HepG2 (cell line): ENCODE measurements around the gene CDIP1. TPM values are rescaled to one million over a fixed set of nuclear protein-coding genes. Genes with fewer than 3 reads are reported as not detected.

Experiments
- ATF4 ChIP-seq, 2 experiments: fragments of 450-650 bp in 1 of 2; sonication (generic) in 1 of 2; formaldehyde crosslinking; IDR thresholded peaks; 2 replicates each; pipeline versions ENCODE4 v1.5.0 to v1.8.0; 2020 to 2022; ENCODE audit warnings: mild to moderate bottlenecking in 1 of 2, missing genetic modification reagents in 1 of 2
- CERS6 ChIP-seq: sonication (generic); formaldehyde crosslinking; IDR thresholded peaks from 2 replicates; pipeline ENCODE4 v1.5.0; 2020; ENCODE audit warnings: missing genetic modification reagents
- GFI1 ChIP-seq: sonication (generic); formaldehyde crosslinking; IDR thresholded peaks from 2 replicates; pipeline ENCODE4 v1.5.0; 2020; ENCODE audit warnings: missing genetic modification reagents, mild to moderate bottlenecking, borderline replicate concordance
- GMEB2 ChIP-seq: IDR thresholded peaks from 2 replicates; pipeline ENCODE4 v1.6.1; 2016; ENCODE audit warnings: missing biosample characterization, missing genetic modification reagents, low read depth
- GTF2F1 ChIP-seq: fragments of 150-350 bp; IDR thresholded peaks from 2 replicates; pipeline ENCODE4 v1.6.1; 2014; ENCODE audit warnings: low read length
- MNT ChIP-seq: fragments of 450-650 bp; IDR thresholded peaks from 2 replicates; pipeline ENCODE4 v1.6.1; 2016
- MXI1 ChIP-seq: IDR thresholded peaks from 3 replicates; pipeline ENCODE4 v1.6.1; 2012; ENCODE audit warnings: low read depth, low read length, inconsistent platforms, borderline replicate concordance
- NFKB2 ChIP-seq: sonication (generic); formaldehyde crosslinking; IDR thresholded peaks from 2 replicates; pipeline ENCODE4 v1.4.0; 2020; ENCODE audit warnings: missing genetic modification reagents, borderline replicate concordance
- PLRG1 ChIP-seq: fragments of 450-650 bp; conservative IDR thresholded peaks from 2 replicates; pipeline ENCODE4 v1.6.1; 2016
- POLR2AphosphoS2 ChIP-seq: IDR thresholded peaks from 2 replicates; pipeline ENCODE4 v1.6.1; 2011; ENCODE audit warnings: low read depth, low read length, improper control_type of control experiment
- SAFB2 ChIP-seq: sonication (generic); formaldehyde crosslinking; IDR thresholded peaks from 2 replicates; pipeline ENCODE4 v1.5.1; 2020; ENCODE audit warnings: missing genetic modification reagents, low read depth, mild to moderate bottlenecking, borderline replicate concordance
- TCF12 ChIP-seq, 2 experiments: fragments of 450-650 bp in 1 of 2; sonication (generic) in 1 of 2; formaldehyde crosslinking in 1 of 2; IDR thresholded peaks; 2 replicates each; pipeline versions ENCODE4 v1.6.1 to v1.8.0; 2017 to 2022; ENCODE audit warnings: antibody characterized with exemption in 1 of 2, mild to moderate bottlenecking in 1 of 2, missing genetic modification reagents in 1 of 2, moderate library complexity in 1 of 2
- ZFP62 ChIP-seq: sonication (generic); formaldehyde crosslinking; IDR thresholded peaks from 2 replicates; pipeline ENCODE4 v1.4.0; 2020; ENCODE audit warnings: missing genetic modification reagents
- ZNF180 ChIP-seq: sonication (generic); formaldehyde crosslinking; IDR thresholded peaks from 2 replicates; pipeline ENCODE4 v1.4.0; 2020; ENCODE audit warnings: low read depth, missing genetic modification reagents, borderline replicate concordance
- ZNF224 ChIP-seq: sonication (generic); formaldehyde crosslinking; IDR thresholded peaks from 2 replicates; pipeline ENCODE4 v1.5.0; 2020; ENCODE audit warnings: mild to moderate bottlenecking, missing genetic modification reagents
- ZNF468 ChIP-seq: sonication (generic); formaldehyde crosslinking; IDR thresholded peaks from 2 replicates; pipeline ENCODE4 v1.8.0; 2022; ENCODE audit warnings: mild to moderate bottlenecking, moderate library complexity, missing genetic modification reagents
- ZNF510 ChIP-seq: sonication (generic); formaldehyde crosslinking; IDR thresholded peaks from 2 replicates; pipeline ENCODE4 v1.4.0; 2020; ENCODE audit warnings: low read depth, mild to moderate bottlenecking, missing genetic modification reagents
- ZNF512B ChIP-seq: sonication (generic); formaldehyde crosslinking; IDR thresholded peaks from 2 replicates; pipeline ENCODE4 v1.5.1; 2020; ENCODE audit warnings: missing genetic modification reagents, mild to moderate bottlenecking, borderline replicate concordance
- ZSCAN9 ChIP-seq: IDR thresholded peaks from 2 replicates; pipeline ENCODE4 v1.6.1; 2016; ENCODE audit warnings: borderline replicate concordance
- polyA plus RNA-seq, 8 experiments: library from polyadenylated mRNA; depleted of rRNA in 3 of 8; stranded (reverse) in 7 of 8; unstranded in 1 of 8; fragments of >200 nt; fragmentation: Illumina TruSeq in 4 of 8; extraction: Trizol in 4 of 8; gene quantifications; 2 replicates each; pipeline versions ENCODE4 v1.2.1 to v1.2.3, GENCODE V29; 2011 to 2016; ENCODE audit warnings: low read depth in 4 of 8, missing spikeins in 1 of 8, mixed read lengths in 1 of 8; ENCODE audit not compliant: insufficient read depth in 1 of 8
- total RNA-seq, 5 experiments: library from RNA; depleted of rRNA; stranded (reverse); fragments of >200 nt; fragmentation: Illumina TruSeq; extraction: Trizol; gene quantifications; 2 replicates each; pipeline ENCODE4 v1.2.3, GENCODE V29; 2016; ENCODE audit warnings: low read depth in 1 of 5

Gene CDIP1
- total and polyA plus RNA-seq, 2 of the 13 experiments (the other 11 are each of a cell fraction or from before 2014, with no cell fraction given), result 31.2 to 56.7 TPM

GRCh38 chr16:4461250-4462085, 77.1 kb downstream of the CDIP1 start (continued):
- TF ChIP-seq ZNF512B (CRISPR knock-in tag), result no peak
- TF ChIP-seq POLR2AphosphoS2, result 0 out of 2 replicates have a peak, but pooled peaks have one; percentile 47
- no peak for TF ChIP-seq SAFB2
- TF ChIP-seq MNT, result no peak
- no peak for TF ChIP-seq ATF4 (CRISPR knock-in tag; IDR thresholded peaks at IDR 0.05)
- TF ChIP-seq ZNF224 (CRISPR knock-in tag), result 0 out of 2 replicates have a peak, but pooled peaks have one; percentile 78
- TF ChIP-seq ZFP62 (CRISPR knock-in tag), result no peak
- no peak for TF ChIP-seq GTF2F1
- TF ChIP-seq CERS6 (CRISPR knock-in tag), result no peak
- peak; percentile 70 for TF ChIP-seq ZSCAN9 (CRISPR knock-in tag)
- no peak for TF ChIP-seq ZNF180 (CRISPR knock-in tag)
- no peak for TF ChIP-seq ZNF468
- peak; percentile 72; the same call in 1 of the 2 replicates for TF ChIP-seq NFKB2 (CRISPR knock-in tag)
- TF ChIP-seq ZNF510 (CRISPR knock-in tag), result peak; percentile 68; the same call in 1 of the 2 replicates
- peak; percentile 62; the same call in 1 of the 2 replicates for TF ChIP-seq GFI1 (CRISPR knock-in tag)
- no peak for TF ChIP-seq TCF12 (IDR thresholded peaks at IDR 0.05)
- no peak; the same call in 1 of the 2 replicates for TF ChIP-seq TCF12 (CRISPR knock-in tag; IDR thresholded peaks at IDR 0.05)
- no peak for TF ChIP-seq GMEB2 (CRISPR knock-in tag)
- no peak for TF ChIP-seq PLRG1
- peak; percentile 5; the same call in 1 of the 3 replicates for TF ChIP-seq MXI1
